Glomerular visceral epithelial cell (primary cell): ENCODE results near the gene UBE2E2.

ENCODE experiments used
- DNase-seq: peaks from one replicate; pipeline ENCODE4 v3.0.0-alpha.2; 2016; ENCODE audit errors: extremely low spot score

UBE2E2 gene

DNA sequence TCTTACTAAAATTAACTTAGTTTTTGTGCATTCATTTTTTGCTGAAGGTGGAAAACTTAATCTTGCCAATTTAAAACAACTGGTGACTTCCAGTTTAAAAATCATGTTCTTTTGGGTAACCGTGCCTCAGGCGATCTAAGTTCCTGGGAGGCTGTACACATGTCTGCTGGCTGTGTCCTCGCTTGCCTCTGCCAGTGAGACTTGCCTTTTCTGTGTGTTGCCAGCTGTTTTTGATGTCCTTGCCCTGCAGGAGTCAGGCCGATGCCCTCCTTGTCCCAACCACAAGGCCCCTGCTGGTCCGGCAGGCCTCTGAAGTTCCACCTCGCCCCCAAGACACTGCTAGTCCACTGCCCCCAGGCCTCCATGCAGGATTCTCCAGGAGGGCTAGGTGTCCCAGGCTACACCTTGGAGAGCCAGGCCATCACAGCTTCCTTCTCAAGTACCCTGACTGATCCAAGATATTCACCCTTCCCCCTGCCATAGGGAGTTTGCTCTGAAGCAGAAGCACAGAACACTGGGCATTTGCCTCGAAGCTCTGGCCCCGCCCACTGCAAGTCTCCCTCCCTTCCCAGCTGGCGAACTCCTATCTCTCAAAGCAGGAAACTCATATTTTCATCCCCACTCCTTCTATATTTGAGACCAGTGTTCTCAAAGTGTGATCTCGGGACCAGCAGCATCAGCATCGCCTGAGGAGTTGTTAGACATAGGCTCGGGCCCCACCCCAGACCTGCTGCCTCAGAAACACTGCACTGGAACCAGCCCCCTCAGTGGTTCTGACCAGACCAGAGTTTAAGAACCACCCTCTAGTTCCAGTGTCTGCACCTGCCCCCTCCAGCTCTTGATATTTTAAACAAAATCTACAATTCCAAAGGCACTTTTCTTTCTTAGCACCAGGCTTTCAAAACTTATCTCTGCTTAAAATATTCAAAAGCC is 416.8 kb downstream of the UBE2E2 start:
- no peak for DNase-seq

GRCh38 chr3:23620638-23621015 is 417.5 kb downstream of the UBE2E2 start:
- DNase-seq: no peak

DNA sequence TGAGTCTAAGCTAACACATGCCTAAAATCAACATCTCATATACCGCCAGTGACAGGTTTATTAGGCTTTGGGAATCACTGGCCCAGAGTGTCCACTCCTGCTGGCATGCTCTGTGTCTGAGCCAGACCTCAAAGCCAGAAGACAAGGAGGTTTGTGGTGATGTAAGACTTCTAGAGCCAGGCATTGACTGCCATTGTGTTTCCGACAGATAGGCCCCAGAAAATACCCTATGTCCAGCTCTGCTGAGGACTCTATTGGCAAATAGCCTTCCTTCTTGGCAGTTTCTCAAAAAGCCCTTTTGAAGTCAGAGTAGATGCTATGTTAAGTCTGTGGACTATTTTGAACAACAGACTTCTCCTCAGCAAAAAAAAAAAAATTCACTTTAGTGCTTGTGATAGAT is 420.7 kb downstream of the UBE2E2 start:
- DNase-seq: no peak

DNA sequence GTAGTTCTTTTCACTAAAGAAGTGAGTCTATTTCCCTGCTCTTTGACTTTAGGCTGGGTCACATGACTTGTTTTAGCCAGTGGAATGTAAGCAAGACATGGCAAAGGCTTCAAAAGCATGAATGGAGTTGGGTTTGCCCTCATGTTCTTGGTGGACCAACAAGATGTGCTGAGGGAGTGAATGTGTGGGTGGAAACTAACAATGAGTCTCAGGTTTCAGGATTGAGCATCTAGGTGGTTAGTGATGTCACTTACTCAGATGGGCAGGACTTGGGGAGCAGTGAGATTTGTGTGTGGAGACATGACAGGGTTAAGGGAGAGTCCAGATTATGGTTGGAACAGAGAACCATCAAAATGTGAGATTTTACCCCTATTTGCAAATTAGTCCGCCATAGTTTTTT is 421.2 kb downstream of the UBE2E2 start:
- DNase-seq: no peak

- no peak for DNase-seq
These were observed 423.3 kb downstream of the UBE2E2 start for GRCh38 chr3:23626442-23626841.

GRCh38 chr3:23629181-23629894 is 426.2 kb downstream of the UBE2E2 start:
- peak; percentile 60 for DNase-seq

GRCh38 chr3:23633261-23633960 is 430.3 kb downstream of the UBE2E2 start:
- no peak for DNase-seq

DNA sequence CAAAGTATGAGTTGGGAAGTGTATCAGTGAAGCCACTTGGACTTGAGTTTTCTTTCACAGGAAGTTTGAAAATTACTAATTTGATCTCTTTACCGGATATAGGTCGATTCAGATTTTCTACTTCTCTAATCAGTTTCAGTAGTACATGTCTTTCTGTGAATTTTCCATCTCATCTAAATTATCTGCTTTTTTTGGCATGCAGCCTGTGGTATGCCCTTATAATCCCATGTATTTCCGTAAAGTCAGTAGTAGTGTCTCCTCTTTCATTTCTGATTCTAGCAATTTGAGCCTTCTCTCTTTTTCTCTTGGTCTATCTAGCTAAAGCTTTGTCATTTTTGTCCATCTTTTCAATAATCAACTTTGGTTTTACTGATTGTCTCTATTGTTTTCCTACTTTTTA is 434.2 kb downstream of the UBE2E2 start:
- DNase-seq: no peak

GRCh38 chr3:23640471-23641146 is 437.5 kb downstream of the UBE2E2 start:
- no peak for DNase-seq
